ENCODE results near the gene RNU6-8.

Gene RNU6-8

GRCh38 chr14:32202998-32203882 lies at the start of gene RNU6-8:
Gene RNU6-8 (minus strand): TSS chr14:32203269.
- peak; percentile 96 for DNase-seq

GRCh38 chr14:32252030-32252670 lies 49.1 kb upstream of the RNU6-8 start:
- DNase-seq, result peak; percentile 73

- no peak for DNase-seq
Observed at GRCh38 chr14:32251530-32251929, 48.5 kb upstream of the RNU6-8 start.

GRCh38 chr14:32250681-32251080 lies 47.6 kb upstream of the RNU6-8 start:
- no peak for DNase-seq

- DNase-seq, result no peak
Observed at GRCh38 chr14:32249780-32250179, 46.7 kb upstream of the RNU6-8 start.

- DNase-seq, result no peak
Observed at GRCh38 chr14:32249371-32249770, 46.3 kb upstream of the RNU6-8 start.

GRCh38 chr14:32246751-32247150 lies 43.7 kb upstream of the RNU6-8 start:
- DNase-seq, result no peak

GRCh38 chr14:32244404-32244803 lies 41.3 kb upstream of the RNU6-8 start:
- DNase-seq, result no peak

- no peak for DNase-seq
Observed at GRCh38 chr14:32233260-32233659, 30.2 kb upstream of the RNU6-8 start.

- DNase-seq, result no peak
Observed at GRCh38 chr14:32232481-32232880, 29.4 kb upstream of the RNU6-8 start.

GRCh38 chr14:32230695-32231280 lies 27.7 kb upstream of the RNU6-8 start:
- no peak for DNase-seq

- no peak for DNase-seq
Observed at GRCh38 chr14:32230181-32230580, 27.1 kb upstream of the RNU6-8 start.

- DNase-seq, result no peak
Observed at GRCh38 chr14:32226056-32226455, 23.0 kb upstream of the RNU6-8 start.

- DNase-seq, result no peak
Observed at GRCh38 chr14:32225378-32225920, 22.4 kb upstream of the RNU6-8 start.

GRCh38 chr14:32224737-32225377 lies 21.8 kb upstream of the RNU6-8 start:
- no peak for DNase-seq

- DNase-seq, result peak; percentile 62
Observed at GRCh38 chr14:32217301-32217700, 14.2 kb upstream of the RNU6-8 start.

GRCh38 chr14:32212833-32213232 lies 9.8 kb upstream of the RNU6-8 start:
- DNase-seq, result no peak

- no peak for DNase-seq
Observed at GRCh38 chr14:32211068-32211404, 8.0 kb upstream of the RNU6-8 start.

GRCh38 chr14:32209471-32209870 lies 6.4 kb upstream of the RNU6-8 start:
- DNase-seq, result no peak

GRCh38 chr14:32208490-32208889 lies 5.4 kb upstream of the RNU6-8 start:
- no peak for DNase-seq

GRCh38 chr14:32206552-32206951 lies 3.5 kb upstream of the RNU6-8 start:
- DNase-seq, result no peak

GRCh38 chr14:32205984-32206383 lies 2.9 kb upstream of the RNU6-8 start:
- DNase-seq, result no peak

- no peak for DNase-seq
Observed at GRCh38 chr14:32205554-32205953, 2.5 kb upstream of the RNU6-8 start.
